Fibroblast of lung (primary cell): ENCODE results near the gene DDX50.

Experiments
- EZH2 ChIP-seq: IDR thresholded peaks from 2 replicates; pipeline ENCODE4 v1.5.1; 2012; ENCODE audit warnings: low read length, control low read depth, mild to moderate bottlenecking; ENCODE audit errors: missing control alignments
- TF ChIP-seq, protein P1 (sequence below), 2 donors: IDR thresholded peaks in 1 of 2; conservative IDR thresholded peaks in 1 of 2; 1 replicate in 1 of 2; 2 replicates in 1 of 2; pipeline ENCODE4 v1.5.1; 2011 to 2012; ENCODE audit warnings: low read length in 2 of 2, control low read depth in 1 of 2, inconsistent platforms in 1 of 2, low read depth in 1 of 2, mild to moderate bottlenecking in 1 of 2

DNA sequence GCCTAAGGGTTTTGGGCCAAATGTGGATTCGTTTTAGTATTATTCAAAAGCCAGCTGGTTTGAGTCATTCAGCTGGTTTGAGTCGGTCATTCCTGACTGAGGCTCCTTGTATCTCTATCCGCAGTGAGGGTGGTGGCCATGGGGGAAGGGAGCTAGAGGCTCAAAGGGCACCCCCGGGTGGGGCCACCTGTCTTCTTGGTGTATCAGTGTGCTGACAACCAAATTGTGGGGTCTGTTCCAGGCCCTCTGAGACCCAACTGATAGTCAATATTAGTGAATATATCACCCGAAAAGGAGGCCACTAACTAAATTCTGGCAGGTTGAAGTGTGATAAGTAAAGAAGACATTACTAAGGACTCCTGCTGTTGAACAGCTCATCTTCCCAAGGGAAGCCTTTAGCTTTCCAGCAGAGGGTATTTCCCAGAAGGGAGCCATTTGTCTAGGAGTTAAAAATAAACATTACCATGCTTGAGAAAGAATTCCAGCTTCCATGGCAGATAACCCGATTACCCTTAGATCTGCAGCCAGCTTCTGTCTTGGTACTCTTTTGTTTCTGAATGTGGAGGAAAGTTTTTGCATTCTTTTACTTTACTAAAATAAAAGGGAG is 29.9 kb upstream of the DDX50 start:
- TF ChIP-seq, protein P1, sequence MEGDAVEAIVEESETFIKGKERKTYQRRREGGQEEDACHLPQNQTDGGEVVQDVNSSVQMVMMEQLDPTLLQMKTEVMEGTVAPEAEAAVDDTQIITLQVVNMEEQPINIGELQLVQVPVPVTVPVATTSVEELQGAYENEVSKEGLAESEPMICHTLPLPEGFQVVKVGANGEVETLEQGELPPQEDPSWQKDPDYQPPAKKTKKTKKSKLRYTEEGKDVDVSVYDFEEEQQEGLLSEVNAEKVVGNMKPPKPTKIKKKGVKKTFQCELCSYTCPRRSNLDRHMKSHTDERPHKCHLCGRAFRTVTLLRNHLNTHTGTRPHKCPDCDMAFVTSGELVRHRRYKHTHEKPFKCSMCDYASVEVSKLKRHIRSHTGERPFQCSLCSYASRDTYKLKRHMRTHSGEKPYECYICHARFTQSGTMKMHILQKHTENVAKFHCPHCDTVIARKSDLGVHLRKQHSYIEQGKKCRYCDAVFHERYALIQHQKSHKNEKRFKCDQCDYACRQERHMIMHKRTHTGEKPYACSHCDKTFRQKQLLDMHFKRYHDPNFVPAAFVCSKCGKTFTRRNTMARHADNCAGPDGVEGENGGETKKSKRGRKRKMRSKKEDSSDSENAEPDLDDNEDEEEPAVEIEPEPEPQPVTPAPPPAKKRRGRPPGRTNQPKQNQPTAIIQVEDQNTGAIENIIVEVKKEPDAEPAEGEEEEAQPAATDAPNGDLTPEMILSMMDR (conservative IDR thresholded peaks at IDR 0.05 in 1 of 2, IDR thresholded peaks at IDR 0.05 in 1 of 2; ENCODE audit: low read depth in 1 of 2, low read length in 2 of 2) = no peak
- no peak for TF ChIP-seq EZH2
